BLaER1 (cell line): ENCODE results near the gene RBM4.
A peak's percentile ranks its signal among the peaks of the same experiment; 100 is the strongest.

Source experiments
- H3K27ac ChIP-seq: shearing (Covaris generic); formaldehyde crosslinking; 2 replicates; pipeline ENCODE4 v1.8.1; 2022
- H3K27me3 ChIP-seq: shearing (Covaris generic); formaldehyde crosslinking; 2 replicates; pipeline ENCODE4 v1.8.1; 2022
- H3K36me3 ChIP-seq: shearing (Covaris generic); formaldehyde crosslinking; 2 replicates; pipeline ENCODE4 v1.8.1; 2022
- H3K4me1 ChIP-seq: shearing (Covaris generic); formaldehyde crosslinking; 2 replicates; pipeline ENCODE4 v1.8.1; 2022
- H3K4me2 ChIP-seq: shearing (Covaris generic); formaldehyde crosslinking; 2 replicates; pipeline ENCODE4 v1.8.1; 2022
- H3K4me3 ChIP-seq: shearing (Covaris generic); formaldehyde crosslinking; 2 replicates; pipeline ENCODE4 v1.8.1; 2022
- H3K9ac ChIP-seq: shearing (Covaris generic); formaldehyde crosslinking; 2 replicates; pipeline ENCODE4 v1.8.1; 2022
- H3K9me3 ChIP-seq: shearing (Covaris generic); formaldehyde crosslinking; 2 replicates; pipeline ENCODE4 v1.8.1; 2022
- H4K20me1 ChIP-seq: shearing (Covaris generic); formaldehyde crosslinking; 2 replicates; pipeline ENCODE4 v1.8.1; 2022
- Cebpa-rat ChIP-seq: shearing (Covaris generic); IDR thresholded peaks from 2 replicates; pipeline ENCODE4 v1.8.1; 2022

RBM4 gene

DNA sequence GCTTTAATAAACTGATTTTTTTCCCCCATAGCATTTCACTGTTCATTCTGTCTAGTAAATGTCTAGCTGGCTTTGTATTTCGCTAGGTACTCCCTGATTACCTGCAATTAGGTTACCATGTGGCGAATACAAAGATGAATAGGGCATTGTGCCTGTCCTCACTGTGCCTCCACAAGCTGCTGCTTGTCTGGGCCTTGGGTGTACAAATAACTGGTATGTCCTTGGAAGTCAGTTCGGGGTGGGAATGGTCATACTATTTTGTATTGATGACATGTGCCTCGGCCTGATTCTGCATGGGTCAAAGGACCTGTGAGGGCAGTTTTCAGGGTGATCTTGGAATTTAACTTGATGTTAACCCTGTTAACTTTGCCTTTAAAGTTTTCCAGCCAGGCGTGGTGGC, 11.4 kb downstream of the RBM4 start:
- H3K36me3 ChIP-seq = peaks cover 98% of the 10 kb centered on the region

DNA sequence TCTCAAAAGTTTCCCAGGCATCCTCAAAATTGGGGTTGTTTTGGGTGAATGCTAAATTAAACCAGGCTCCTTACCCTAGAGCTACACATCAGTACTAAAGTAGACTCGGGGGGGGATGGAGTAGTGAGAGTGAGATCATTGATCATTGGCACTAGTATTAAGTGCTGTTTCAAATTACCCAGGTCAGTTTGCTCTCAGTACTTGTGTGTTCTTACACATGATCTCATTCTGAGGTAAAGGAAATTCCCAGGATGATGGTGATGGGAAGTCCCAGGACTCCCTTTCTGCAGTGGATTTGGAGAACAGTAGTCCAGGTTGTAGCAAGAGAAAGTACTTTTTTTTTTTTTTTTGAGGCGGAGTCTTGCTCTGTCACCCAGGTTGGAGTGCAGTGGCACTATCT, 12.5 kb downstream of the RBM4 start:
- no peak overlapping the region for H3K4me3 ChIP-seq
- H3K4me2 ChIP-seq = no peak overlapping the region
- TF ChIP-seq Cebpa-rat = no peak
- peaks cover 100% of the 10 kb centered on the region for H4K20me1 ChIP-seq
- no peaks in the 10 kb centered on the region for H3K4me1 ChIP-seq
- no peaks in the 10 kb centered on the region for H3K27me3 ChIP-seq
- H3K27ac ChIP-seq = no peak overlapping the region
- no peaks in the 10 kb centered on the region for H3K9me3 ChIP-seq
- no peak overlapping the region for H3K9ac ChIP-seq
- H3K36me3 ChIP-seq = peaks cover 98% of the 10 kb centered on the region

More for the DNA sequence above, 11.4 kb downstream of the RBM4 start:
- no peak overlapping the region for H3K9ac ChIP-seq
- peaks cover 100% of the 10 kb centered on the region for H4K20me1 ChIP-seq
- H3K9me3 ChIP-seq = no peaks in the 10 kb centered on the region
- H3K4me3 ChIP-seq = no peak overlapping the region
- no peak for TF ChIP-seq Cebpa-rat
- H3K4me2 ChIP-seq = no peak overlapping the region
- no peaks in the 10 kb centered on the region for H3K27me3 ChIP-seq
- peaks cover 5% of the 10 kb centered on the region; the same call in 1 of the 2 replicates for H3K4me1 ChIP-seq
- no peak overlapping the region for H3K27ac ChIP-seq

DNA sequence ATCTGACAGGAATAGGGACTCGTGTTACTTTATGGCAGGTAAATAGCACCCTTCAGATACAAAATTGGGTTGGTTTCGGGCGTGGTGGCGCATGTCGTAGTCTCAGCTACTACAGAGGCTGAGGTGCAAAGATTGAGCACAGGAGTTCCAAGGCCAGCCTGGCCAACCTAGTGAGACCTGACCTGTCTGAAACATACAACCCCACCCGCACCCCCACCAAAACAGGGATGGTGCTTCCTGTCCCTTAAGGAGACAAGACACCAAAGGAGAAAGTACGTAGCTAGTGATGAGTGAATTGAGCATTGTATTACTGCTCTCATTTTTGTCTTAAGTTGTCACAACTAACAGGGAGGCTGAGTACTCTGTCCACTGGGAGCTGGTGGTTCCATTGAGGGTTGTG, 14.1 kb downstream of the RBM4 start:
- Histone ChIP-seq H3K4me1 (no peaks in the 10 kb centered on the region), H3K27ac (no peak overlapping the region), H3K9me3 (no peaks in the 10 kb centered on the region), H3K4me3 (no peak overlapping the region), H3K27me3 (no peaks in the 10 kb centered on the region), H3K36me3 (peaks cover 98% of the 10 kb centered on the region), H4K20me1 (peaks cover 100% of the 10 kb centered on the region), H3K4me2 (no peak overlapping the region), H3K9ac (no peak overlapping the region)
- TF ChIP-seq Cebpa-rat = no peak

DNA sequence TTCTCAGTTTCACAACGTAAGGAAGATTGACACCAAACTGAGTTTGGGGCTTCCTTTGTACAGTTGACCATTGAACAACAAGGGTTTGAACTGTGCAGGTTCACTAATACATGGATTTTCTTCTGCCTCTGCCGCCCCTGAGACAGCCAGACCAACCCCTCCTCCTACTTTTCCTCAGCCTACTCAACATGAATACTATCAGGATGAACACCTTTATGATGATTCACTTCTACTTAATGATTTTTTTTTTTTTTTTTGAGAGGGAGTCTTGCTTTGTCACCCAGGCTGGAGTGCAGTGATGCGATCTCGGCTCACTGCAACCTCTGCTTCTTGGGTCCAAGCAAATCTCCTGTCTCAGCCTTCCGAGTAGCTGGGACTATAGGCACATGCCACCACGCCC, 14.6 kb downstream of the RBM4 start:
- Histone ChIP-seq H4K20me1 (peaks cover 100% of the 10 kb centered on the region), H3K36me3 (peaks cover 98% of the 10 kb centered on the region), H3K4me2 (no peak overlapping the region), H3K4me1 (no peaks in the 10 kb centered on the region), H3K9me3 (no peaks in the 10 kb centered on the region), H3K9ac (no peak overlapping the region), H3K27me3 (no peaks in the 10 kb centered on the region), H3K27ac (no peak overlapping the region), H3K4me3 (no peak overlapping the region)
- TF ChIP-seq Cebpa-rat = no peak

DNA sequence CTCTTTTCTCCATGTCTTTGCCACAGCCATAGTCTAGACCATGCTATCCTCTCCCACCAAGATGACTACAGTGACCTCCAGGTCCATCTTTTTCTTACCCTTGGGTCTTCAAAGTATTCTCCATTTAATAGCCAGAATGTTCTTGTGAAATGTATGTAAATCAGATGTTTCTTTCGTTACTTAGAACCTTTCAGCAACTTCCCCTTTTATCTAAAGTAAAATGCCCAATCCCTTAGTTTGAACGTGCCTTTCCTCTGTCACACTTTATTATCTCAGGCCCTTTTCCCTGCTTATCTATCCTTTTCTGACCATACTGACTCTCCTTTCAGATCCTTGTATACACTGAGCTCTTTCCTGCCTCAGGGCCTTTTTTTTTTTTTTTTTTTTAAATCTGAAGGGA, 21.3 kb downstream of the RBM4 start:
- Histone ChIP-seq H3K4me1 (no peaks in the 10 kb centered on the region), H4K20me1 (peaks cover 100% of the 10 kb centered on the region), H3K9ac (no peak overlapping the region), H3K36me3 (peaks cover 97% of the 10 kb centered on the region), H3K27ac (no peak overlapping the region), H3K9me3 (no peaks in the 10 kb centered on the region), H3K27me3 (no peaks in the 10 kb centered on the region), H3K4me3 (no peak overlapping the region), H3K4me2 (no peak overlapping the region)
- TF ChIP-seq Cebpa-rat = no peak

DNA sequence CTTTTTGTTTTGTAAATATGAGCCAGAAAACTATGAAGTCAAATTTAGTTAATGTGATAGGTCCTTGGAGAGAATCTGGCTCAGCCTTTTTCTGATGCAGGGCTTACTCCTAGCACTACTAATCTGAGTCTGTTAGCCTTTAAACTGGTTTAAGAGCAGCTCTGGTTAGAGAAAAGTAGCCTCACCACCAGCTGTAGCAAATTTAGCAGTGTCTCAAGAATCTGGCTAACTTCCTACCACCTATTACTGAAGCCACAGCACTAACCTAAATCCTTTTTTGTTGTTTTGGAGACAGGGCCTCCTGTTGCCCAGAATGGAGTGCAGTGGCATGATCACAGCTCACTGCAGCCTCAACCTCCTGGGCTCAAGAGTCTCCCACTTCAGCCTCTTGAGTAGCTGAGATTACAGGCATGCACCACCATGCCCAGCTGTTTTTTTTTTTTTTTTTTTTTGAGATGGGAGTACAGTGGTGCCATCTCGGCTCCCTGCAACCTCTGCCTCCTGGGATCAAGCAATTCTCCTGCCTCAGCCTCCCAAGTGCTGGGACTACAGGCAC, 25.3 kb downstream of the RBM4 start:
- peaks cover 98% of the 10 kb centered on the region for H3K36me3 ChIP-seq
- H3K4me1 ChIP-seq = no peaks in the 10 kb centered on the region
- H3K27ac ChIP-seq = no peak overlapping the region

DNA sequence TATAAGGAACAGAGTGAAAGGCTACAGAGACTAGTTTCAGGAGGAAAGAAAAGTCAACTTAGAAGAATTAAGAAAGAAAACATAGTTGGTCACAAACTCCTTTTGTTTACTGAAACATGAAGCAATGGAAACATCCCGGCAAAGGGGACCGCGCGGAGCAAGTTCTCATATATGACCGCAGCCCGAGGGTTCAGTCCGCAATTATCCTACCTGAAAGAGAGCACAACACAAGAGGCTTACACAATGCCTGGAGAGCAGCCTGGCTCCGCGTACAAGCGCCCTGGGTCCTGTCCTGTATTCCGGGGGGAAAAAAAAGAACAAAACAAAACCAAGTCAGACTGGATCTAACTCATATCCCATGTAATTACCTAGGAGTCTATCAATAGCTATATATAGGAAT, 26.9 kb downstream of the RBM4 start:
- no peak overlapping the region for H3K4me2 ChIP-seq
- H3K4me3 ChIP-seq = no peak overlapping the region
- H3K9ac ChIP-seq = no peak overlapping the region
- no peaks in the 10 kb centered on the region for H3K27me3 ChIP-seq
- TF ChIP-seq Cebpa-rat = no peak
- H3K27ac ChIP-seq = no peak overlapping the region
- H3K4me1 ChIP-seq = no peaks in the 10 kb centered on the region; the same call in 1 of the 2 replicates
- peaks cover 98% of the 10 kb centered on the region for H3K36me3 ChIP-seq
- peaks cover 100% of the 10 kb centered on the region for H4K20me1 ChIP-seq
- H3K9me3 ChIP-seq = no peaks in the 10 kb centered on the region

More for the DNA sequence above, 25.3 kb downstream of the RBM4 start:
- Histone ChIP-seq H4K20me1 (peaks cover 100% of the 10 kb centered on the region), H3K4me2 (no peak overlapping the region), H3K9me3 (no peaks in the 10 kb centered on the region), H3K4me3 (no peak overlapping the region), H3K27me3 (no peaks in the 10 kb centered on the region), H3K9ac (no peak overlapping the region)
- no peak for TF ChIP-seq Cebpa-rat

DNA sequence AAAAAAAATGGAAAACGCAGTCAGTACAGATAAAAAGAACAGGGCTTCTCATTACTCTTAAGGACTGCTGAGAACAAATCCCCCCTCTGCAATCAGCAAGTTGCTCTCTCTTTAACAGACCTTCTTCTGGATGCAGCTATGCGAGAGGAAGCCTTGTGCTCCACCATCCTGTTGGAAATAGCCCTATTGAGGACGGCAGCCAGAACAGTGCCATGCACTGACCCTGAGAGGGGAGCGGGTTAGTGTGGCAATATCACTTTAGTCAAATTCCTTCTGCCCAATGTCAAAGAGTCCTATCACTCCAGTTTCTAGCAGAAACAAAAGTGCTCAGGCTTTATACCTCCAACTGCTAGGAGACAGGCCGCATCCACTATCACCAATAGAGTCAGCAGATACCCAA, 32.3 kb downstream of the RBM4 start:
- TF ChIP-seq Cebpa-rat = no peak
- Histone ChIP-seq H3K9ac (no peak overlapping the region), H3K4me3 (no peak overlapping the region), H3K27me3 (no peaks in the 10 kb centered on the region), H3K4me1 (peaks cover 38% of the 10 kb centered on the region), H3K36me3 (peaks cover 68% of the 10 kb centered on the region), H4K20me1 (peaks cover 100% of the 10 kb centered on the region), H3K27ac (no peak overlapping the region), H3K9me3 (no peaks in the 10 kb centered on the region), H3K4me2 (no peak overlapping the region)

DNA sequence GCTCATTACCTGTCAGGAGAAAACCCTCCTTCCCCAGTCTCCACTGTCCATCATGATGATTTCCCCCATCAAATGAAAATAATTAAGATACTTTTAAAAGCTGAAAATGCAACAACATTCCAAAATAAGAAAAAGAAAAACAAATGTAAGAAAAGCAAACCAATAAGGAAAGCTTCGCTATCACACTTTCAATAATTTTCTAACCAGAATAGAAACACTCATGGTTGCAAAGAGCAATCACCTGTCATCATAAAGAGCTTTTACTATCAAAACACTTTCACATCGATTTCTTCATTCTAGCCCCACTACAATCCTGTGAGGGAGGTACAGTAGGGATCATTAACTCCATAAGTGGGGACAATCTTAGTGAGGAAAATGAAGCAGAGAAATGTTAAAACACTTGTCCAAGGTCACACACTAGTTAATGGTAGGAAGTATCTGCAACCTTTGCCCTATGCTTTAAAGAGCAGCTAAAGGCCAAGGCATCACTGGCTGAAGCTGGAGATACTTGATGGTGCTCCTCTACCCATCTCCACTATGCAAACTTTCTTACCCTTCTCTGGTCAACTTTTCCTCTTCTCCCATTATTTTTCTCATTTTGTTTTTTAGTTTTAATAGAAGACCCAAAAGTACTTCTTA, 36.6 kb downstream of the RBM4 start:
- H3K4me2 ChIP-seq = peak overlapping the region; percentile 98

DNA sequence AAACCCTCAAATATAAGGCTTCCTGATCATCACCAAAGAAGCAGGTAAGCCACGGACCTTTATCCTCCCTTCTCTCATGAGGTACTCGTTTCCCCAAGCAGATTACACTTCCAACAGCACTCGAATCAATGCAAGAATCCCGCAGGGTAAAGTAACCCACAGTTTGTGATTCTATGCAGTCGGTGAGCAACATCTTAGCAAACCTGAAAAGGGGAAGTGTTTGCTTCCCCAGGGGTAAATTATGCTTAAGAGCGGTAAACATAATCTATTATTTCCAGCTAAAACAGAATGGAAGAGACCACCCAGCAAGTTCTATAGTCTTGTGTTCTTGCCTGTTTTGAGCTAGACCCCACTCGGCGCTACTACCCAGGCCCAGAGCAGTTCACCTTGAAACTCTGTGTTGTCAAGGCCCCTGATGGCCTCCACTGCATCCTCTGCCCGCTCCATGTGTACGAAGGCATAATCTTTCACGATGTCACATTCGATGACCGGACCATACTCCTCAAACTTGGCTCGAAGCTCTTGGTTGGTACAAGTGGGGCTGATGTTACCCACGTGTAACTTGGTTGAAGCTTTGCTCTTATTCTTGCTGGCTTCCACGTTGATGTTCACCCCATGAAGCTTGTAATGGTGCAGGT, 37.9 kb downstream of the RBM4 start:
- Histone ChIP-seq H3K9me3 (peaks cover 6% of the 10 kb centered on the region; the same call in 1 of the 2 replicates), H3K4me3 (peak overlapping the region; percentile 72), H3K4me1 (peaks cover 63% of the 10 kb centered on the region), H3K4me2 (peak overlapping the region; percentile 98), H4K20me1 (peaks cover 56% of the 10 kb centered on the region), H3K27me3 (no peaks in the 10 kb centered on the region), H3K27ac (peak overlapping the region; percentile 18; the same call in 1 of the 2 replicates), H3K9ac (peak overlapping the region; percentile 86; the same call in 1 of the 2 replicates), H3K36me3 (peaks cover 21% of the 10 kb centered on the region; the same call in 1 of the 2 replicates)
- no peak for TF ChIP-seq Cebpa-rat

More for the DNA sequence above, 36.6 kb downstream of the RBM4 start:
- Histone ChIP-seq H3K27me3 (no peaks in the 10 kb centered on the region), H3K9me3 (no peaks in the 10 kb centered on the region), H3K27ac (no peak overlapping the region), H3K4me1 (peaks cover 52% of the 10 kb centered on the region), H3K4me3 (peak overlapping the region; percentile 72; the same call in 1 of the 2 replicates), H3K9ac (peak overlapping the region; percentile 71; the same call in 1 of the 2 replicates), H3K36me3 (peaks cover 32% of the 10 kb centered on the region; the same call in 1 of the 2 replicates), H4K20me1 (peaks cover 69% of the 10 kb centered on the region)
- no peak for TF ChIP-seq Cebpa-rat
